KMS-11 (cell line): ENCODE results near the gene KIF14.

ENCODE experiments used
- H2AFZ ChIP-seq: fragments of 200-600 bp; sonication (generic); 2 replicates; pipeline ENCODE4 v1.6.1; 2016; ENCODE audit warnings: antibody characterized with exemption, mixed run types, low read depth
- H3K27ac ChIP-seq: fragments of 200-600 bp; sonication (generic); 2 replicates; pipeline ENCODE4 v1.6.1; 2016; ENCODE audit warnings: mild to moderate bottlenecking, mixed run types
- H3K27me3 ChIP-seq: fragments of 200-600 bp; sonication (generic); 2 replicates; pipeline ENCODE4 v1.6.1; 2017; ENCODE audit warnings: mild to moderate bottlenecking, low read depth, mixed run types, moderate library complexity; ENCODE audit not compliant: insufficient read depth
- H3K36me3 ChIP-seq: fragments of 200-600 bp; sonication (generic); 2 replicates; pipeline ENCODE4 v1.6.1; 2017; ENCODE audit warnings: mild to moderate bottlenecking, mixed run types; ENCODE audit not compliant: insufficient read depth
- H3K4me1 ChIP-seq: fragments of 200-600 bp; sonication (generic); 2 replicates; pipeline ENCODE4 v1.6.1; 2016; ENCODE audit warnings: mild to moderate bottlenecking, low read depth, mixed run types; ENCODE audit not compliant: poor library complexity, severe bottlenecking
- H3K4me2 ChIP-seq: fragments of 200-600 bp; sonication (generic); 2 replicates; pipeline ENCODE4 v1.7.0; 2016; ENCODE audit warnings: mild to moderate bottlenecking, mixed run types
- H3K4me3 ChIP-seq: fragments of 200-600 bp; sonication (generic); IDR thresholded peaks from 2 replicates; pipeline ENCODE4 v1.6.1; 2017; ENCODE audit warnings: low read depth, low read length, mixed read lengths; ENCODE audit not compliant: insufficient read depth
- H3K79me2 ChIP-seq: fragments of 200-600 bp; sonication (generic); 2 replicates; pipeline ENCODE4 v1.6.1; 2016; ENCODE audit warnings: low read depth, mixed run types; ENCODE audit not compliant: insufficient read depth
- H3K9ac ChIP-seq: fragments of 200-600 bp; sonication (generic); 2 replicates; pipeline ENCODE4 v1.6.1; 2016; ENCODE audit warnings: mild to moderate bottlenecking, mixed run types
- H4K20me1 ChIP-seq: fragments of 200-600 bp; sonication (generic); 2 replicates; pipeline ENCODE4 v1.6.1; 2016; ENCODE audit warnings: mild to moderate bottlenecking, mixed run types; ENCODE audit not compliant: insufficient read depth
- TF ChIP-seq, protein P1 (sequence below): fragments of 200-600 bp; sonication (generic); conservative IDR thresholded peaks from 2 replicates; pipeline ENCODE4 v1.6.1; 2017; ENCODE audit warnings: low read depth, mild to moderate bottlenecking, antibody characterized with exemption, low read length, moderate library complexity, mixed read lengths

KIF14 gene, protein sequence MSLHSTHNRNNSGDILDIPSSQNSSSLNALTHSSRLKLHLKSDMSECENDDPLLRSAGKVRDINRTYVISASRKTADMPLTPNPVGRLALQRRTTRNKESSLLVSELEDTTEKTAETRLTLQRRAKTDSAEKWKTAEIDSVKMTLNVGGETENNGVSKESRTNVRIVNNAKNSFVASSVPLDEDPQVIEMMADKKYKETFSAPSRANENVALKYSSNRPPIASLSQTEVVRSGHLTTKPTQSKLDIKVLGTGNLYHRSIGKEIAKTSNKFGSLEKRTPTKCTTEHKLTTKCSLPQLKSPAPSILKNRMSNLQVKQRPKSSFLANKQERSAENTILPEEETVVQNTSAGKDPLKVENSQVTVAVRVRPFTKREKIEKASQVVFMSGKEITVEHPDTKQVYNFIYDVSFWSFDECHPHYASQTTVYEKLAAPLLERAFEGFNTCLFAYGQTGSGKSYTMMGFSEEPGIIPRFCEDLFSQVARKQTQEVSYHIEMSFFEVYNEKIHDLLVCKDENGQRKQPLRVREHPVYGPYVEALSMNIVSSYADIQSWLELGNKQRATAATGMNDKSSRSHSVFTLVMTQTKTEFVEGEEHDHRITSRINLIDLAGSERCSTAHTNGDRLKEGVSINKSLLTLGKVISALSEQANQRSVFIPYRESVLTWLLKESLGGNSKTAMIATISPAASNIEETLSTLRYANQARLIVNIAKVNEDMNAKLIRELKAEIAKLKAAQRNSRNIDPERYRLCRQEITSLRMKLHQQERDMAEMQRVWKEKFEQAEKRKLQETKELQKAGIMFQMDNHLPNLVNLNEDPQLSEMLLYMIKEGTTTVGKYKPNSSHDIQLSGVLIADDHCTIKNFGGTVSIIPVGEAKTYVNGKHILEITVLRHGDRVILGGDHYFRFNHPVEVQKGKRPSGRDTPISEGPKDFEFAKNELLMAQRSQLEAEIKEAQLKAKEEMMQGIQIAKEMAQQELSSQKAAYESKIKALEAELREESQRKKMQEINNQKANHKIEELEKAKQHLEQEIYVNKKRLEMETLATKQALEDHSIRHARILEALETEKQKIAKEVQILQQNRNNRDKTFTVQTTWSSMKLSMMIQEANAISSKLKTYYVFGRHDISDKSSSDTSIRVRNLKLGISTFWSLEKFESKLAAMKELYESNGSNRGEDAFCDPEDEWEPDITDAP (N-terminal part only)

DNA sequence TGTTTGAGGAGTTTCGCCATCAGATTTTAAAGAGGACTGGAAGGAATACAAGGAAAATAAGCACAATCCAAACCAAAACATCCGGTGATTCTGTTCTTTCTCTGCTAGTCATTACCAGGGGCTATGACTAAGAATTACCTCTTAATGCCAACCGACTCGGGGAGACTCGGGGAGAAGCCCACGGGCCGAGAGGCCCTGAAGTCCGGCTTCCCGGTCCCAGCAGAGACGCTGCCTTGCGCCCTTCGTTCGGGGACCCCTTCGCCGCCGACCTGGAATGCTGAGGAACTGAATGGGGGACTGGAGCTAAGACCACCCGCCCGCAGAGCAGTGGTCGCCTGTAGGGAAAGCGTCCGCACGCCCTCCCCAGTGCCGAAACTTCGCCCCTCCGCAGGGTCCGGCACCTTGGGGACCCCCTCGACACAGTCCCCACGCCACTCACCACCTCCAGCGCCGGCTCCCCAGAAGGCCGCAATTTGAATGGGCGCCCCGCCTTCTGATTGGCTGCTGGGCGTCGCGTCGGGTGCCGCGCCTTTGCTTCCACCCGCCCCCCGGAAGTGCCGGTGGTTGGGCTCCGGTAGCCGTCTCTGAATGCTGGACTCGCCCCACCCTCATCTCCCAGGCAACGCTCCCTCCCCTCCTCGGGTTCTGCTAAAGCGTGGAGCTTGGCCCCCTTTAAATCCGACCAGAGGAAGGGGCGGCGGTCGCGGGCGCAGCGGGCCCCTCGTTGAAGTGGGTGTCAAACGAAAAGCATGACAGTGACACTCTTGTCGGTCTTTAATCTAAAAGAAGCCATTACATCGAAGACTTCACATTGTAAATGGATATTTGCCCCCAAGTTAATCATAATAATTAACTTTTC, at the start of gene KIF14:
KIF14 (minus strand) TSS at position 479 of the 859 bp plus-strand sequence. CDS start 2,028 bp downstream, outside the sequence.
- peak within 1 kb of the TSS; percentile 72 for H2AFZ ChIP-seq
- no peaks in the 10 kb centered on the region for H3K36me3 ChIP-seq

DNA sequence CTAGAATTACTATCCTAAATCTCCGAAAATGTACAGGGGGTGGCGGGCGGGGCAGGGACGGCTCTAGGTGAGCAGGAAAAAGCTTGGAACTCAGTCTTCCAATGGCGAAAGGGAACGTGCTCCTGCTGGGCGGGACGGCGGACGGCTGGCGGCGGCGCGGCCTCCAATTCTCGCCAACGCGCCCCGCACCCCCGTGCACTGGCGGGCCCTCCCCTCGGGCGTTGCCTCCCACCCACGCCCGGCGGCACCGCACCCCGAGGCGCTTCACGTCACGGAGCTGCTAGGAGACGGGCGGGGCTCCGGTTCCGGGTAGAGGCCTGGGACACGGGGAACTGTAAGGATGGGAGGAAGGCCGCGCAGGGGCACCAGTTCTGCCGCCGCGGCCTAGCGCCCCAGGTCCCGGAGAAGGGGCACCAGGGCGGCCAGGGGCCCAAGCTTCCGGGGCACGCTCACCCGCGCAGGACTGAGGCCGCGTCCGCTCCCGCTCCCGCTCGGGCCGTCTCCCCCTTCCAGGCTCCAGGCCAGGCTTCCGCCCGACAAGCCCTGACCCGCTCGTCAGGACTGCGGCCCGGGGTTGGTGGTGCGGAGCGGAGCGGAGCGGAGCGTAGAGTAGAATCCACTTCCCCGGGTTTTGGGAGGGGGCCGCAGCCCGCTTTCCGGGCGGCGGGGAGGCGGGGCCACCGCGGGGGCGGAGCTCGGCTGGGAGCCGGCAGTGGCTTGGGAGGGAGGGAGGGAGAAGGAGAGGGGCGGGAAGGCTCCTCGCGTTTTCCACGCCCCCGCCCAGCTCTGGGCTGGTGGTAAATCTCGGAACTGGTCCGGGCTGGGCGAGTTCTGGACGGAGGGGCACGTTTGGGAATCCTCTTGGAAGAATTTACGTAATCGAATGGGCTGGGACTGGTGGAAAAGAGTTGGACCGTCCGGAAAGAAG, 49.0 kb upstream of the KIF14 start, which contains the start of gene DDX59:
DDX59 (minus strand) TSS at position 594 of the 928 bp plus-strand sequence. CDS start 3,167 bp downstream, outside the sequence.
- H3K36me3 ChIP-seq, result no peaks in the 10 kb centered on the region
- peaks cover 20% of the 10 kb centered on the region for H3K79me2 ChIP-seq
- no peaks in the 10 kb centered on the region for H3K27me3 ChIP-seq
- H3K9ac ChIP-seq, result peak within 1 kb of the TSS; percentile 98
- peak within 1 kb of the TSS; percentile 90 for H3K4me3 ChIP-seq
- peaks cover 20% of the 10 kb centered on the region for H3K4me1 ChIP-seq
- H2AFZ ChIP-seq, result peak within 1 kb of the TSS; percentile 73
- TF ChIP-seq, protein P1, sequence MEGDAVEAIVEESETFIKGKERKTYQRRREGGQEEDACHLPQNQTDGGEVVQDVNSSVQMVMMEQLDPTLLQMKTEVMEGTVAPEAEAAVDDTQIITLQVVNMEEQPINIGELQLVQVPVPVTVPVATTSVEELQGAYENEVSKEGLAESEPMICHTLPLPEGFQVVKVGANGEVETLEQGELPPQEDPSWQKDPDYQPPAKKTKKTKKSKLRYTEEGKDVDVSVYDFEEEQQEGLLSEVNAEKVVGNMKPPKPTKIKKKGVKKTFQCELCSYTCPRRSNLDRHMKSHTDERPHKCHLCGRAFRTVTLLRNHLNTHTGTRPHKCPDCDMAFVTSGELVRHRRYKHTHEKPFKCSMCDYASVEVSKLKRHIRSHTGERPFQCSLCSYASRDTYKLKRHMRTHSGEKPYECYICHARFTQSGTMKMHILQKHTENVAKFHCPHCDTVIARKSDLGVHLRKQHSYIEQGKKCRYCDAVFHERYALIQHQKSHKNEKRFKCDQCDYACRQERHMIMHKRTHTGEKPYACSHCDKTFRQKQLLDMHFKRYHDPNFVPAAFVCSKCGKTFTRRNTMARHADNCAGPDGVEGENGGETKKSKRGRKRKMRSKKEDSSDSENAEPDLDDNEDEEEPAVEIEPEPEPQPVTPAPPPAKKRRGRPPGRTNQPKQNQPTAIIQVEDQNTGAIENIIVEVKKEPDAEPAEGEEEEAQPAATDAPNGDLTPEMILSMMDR, result no peak
- peak within 1 kb of the TSS; percentile 91 for H3K4me2 ChIP-seq
- H4K20me1 ChIP-seq, result no peaks in the 10 kb centered on the region
- H3K27ac ChIP-seq, result peak within 1 kb of the TSS; percentile 94

More for the DNA sequence above, at the start of gene KIF14:
- TF ChIP-seq, protein P1, result no peak
- Histone ChIP-seq H3K4me1 (peaks cover 39% of the 10 kb centered on the region), H3K27me3 (no peaks in the 10 kb centered on the region), H3K9ac (peak within 1 kb of the TSS; percentile 69), H4K20me1 (no peaks in the 10 kb centered on the region), H3K79me2 (peaks cover 9% of the 10 kb centered on the region; the same call in 1 of the 2 replicates), H3K27ac (peak within 1 kb of the TSS; percentile 42), H3K4me3 (peak within 1 kb of the TSS; percentile 89), H3K4me2 (peak within 1 kb of the TSS; percentile 83)

DNA sequence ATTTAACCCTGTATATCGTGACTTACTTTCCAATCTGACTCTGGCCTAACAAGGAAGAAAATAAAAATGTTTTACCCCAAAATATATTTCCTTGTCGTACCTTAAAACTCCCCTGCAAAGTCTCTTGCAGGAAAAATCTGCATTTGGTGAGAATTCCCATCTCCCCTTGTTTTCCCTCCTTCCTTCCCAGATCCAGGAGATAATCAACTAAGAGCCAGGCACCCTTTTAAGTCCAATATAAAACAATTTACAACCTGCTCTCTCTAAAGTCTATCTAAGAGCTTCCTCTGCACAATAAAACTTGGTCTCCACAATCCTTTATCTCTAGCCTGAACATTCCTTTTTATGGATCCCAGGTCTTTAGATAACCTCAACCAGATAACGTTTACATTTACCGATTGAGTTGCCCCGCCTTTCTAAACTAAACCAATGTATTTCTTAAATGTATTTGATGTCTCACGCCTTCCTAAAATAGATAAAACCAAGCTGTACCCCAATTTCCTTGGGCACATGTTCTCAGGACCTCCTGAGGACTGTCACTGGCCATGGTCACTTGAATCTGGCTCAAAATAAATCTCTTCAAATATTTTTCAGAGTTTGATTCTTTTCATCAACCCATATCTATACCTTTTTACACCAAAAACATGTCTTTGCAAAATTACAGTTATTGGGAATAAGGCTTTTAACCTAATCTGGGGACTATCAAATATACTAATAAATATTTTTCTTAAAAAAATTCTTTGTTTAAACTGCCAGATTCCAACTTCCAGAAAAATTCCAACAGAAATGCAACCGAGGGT, 48.2 kb upstream of the KIF14 start:
- peaks cover 20% of the 10 kb centered on the region for H3K4me1 ChIP-seq
- peak overlapping the region; percentile 73 for H2AFZ ChIP-seq
- peak overlapping the region; percentile 44 for H3K4me3 ChIP-seq
- peak overlapping the region; percentile 70 for H3K4me2 ChIP-seq
- peaks cover 20% of the 10 kb centered on the region for H3K79me2 ChIP-seq
- no peaks in the 10 kb centered on the region for H3K36me3 ChIP-seq
- H3K27me3 ChIP-seq, result no peaks in the 10 kb centered on the region
- H3K27ac ChIP-seq, result peak overlapping the region; percentile 94
- H4K20me1 ChIP-seq, result no peaks in the 10 kb centered on the region
- H3K9ac ChIP-seq, result peak overlapping the region; percentile 98
- TF ChIP-seq, protein P1, result no peak
